GM13976 (cell line): Measurements from ENCODE around the gene TCTN2.

ENCODE experiments used
- DNase-seq: peaks from one replicate; pipeline ENCODE4 v3.0.0; 2012; ENCODE audit warnings: low spot score
- CTCF ChIP-seq: IDR thresholded peaks from 2 replicates; pipeline ENCODE4 v1.5.1; 2012; ENCODE audit warnings: borderline replicate concordance, mild to moderate bottlenecking; ENCODE audit not compliant: insufficient read depth; ENCODE audit errors: extremely low read depth, missing control alignments, control extremely low read depth
- in situ Hi-C: fragments of 300-500 bp; cut with MboI; formaldehyde crosslinking; loops from one replicate; pipeline ENCODE4 v1.12.0; 2022; ENCODE audit warnings: low sequenced_read_pairs, mixed read lengths, inconsistent platforms; ENCODE audit not compliant: unreplicated experiment

The TCTN2 gene

GRCh38 chr12:123741937-123742572, 71.1 kb downstream of the TCTN2 start:
- in situ Hi-C loops = no loop called here
- DNase-seq = peak; percentile 45
- TF ChIP-seq CTCF = no peak

- TF ChIP-seq CTCF = no peak
- in situ Hi-C loops = no loop called here
- no peak for DNase-seq
Measured at GRCh38 chr12:123743002-123743401, 72.1 kb downstream of the TCTN2 start.

GRCh38 chr12:123744836-123745235, 73.9 kb downstream of the TCTN2 start:
- no peak for TF ChIP-seq CTCF
- no peak for DNase-seq
- in situ Hi-C loops = no loop called here

- DNase-seq = no peak
- TF ChIP-seq CTCF = no peak
- in situ Hi-C loops = no loop called here
Measured at GRCh38 chr12:123747309-123747708, 76.4 kb downstream of the TCTN2 start.

GRCh38 chr12:123748161-123748560, 77.2 kb downstream of the TCTN2 start:
- TF ChIP-seq CTCF = no peak
- in situ Hi-C loops = no loop called here
- DNase-seq = no peak

- in situ Hi-C loops = no loop called here
- DNase-seq = no peak
- TF ChIP-seq CTCF = no peak
Measured at GRCh38 chr12:123748661-123749060, 77.7 kb downstream of the TCTN2 start.

- DNase-seq = no peak
- in situ Hi-C loops = no loop called here
- TF ChIP-seq CTCF = no peak
Measured at GRCh38 chr12:123749355-123749754, 78.4 kb downstream of the TCTN2 start.
